Loucy (cell line): ENCODE data around the gene SMOC1.

ENCODE experiments used
- H2AFZ ChIP-seq: fragments of 200-600 bp; sonication (generic); 2 replicates; pipeline ENCODE4 v1.6.0; 2016; ENCODE audit warnings: antibody characterized with exemption, mild to moderate bottlenecking, low read length, moderate library complexity
- H3F3A ChIP-seq: fragments of 200-600 bp; 2 replicates; pipeline ENCODE4 v1.6.0; 2016; ENCODE audit warnings: antibody characterized with exemption, low read depth, mild to moderate bottlenecking
- H3K27me3 ChIP-seq: fragments of 200-600 bp; sonication (generic); 2 replicates; pipeline ENCODE4 v1.6.1; 2014; ENCODE audit warnings: low read length, mild to moderate bottlenecking; ENCODE audit not compliant: insufficient read depth, poor library complexity, severe bottlenecking
- H3K36me3 ChIP-seq: fragments of 200-600 bp; sonication (generic); 2 replicates; pipeline ENCODE4 v1.6.1; 2016; ENCODE audit warnings: low read length; ENCODE audit not compliant: insufficient read depth
- H3K4me1 ChIP-seq: fragments of 200-600 bp; sonication (generic); 2 replicates; pipeline ENCODE4 v1.5.1; 2014; ENCODE audit warnings: low read length, mild to moderate bottlenecking; ENCODE audit not compliant: insufficient read depth, poor library complexity, severe bottlenecking
- H3K4me2 ChIP-seq: fragments of 200-600 bp; sonication (generic); 2 replicates; pipeline ENCODE4 v1.6.0; 2014; ENCODE audit warnings: antibody characterized with exemption, low read length, low read depth, mild to moderate bottlenecking; ENCODE audit not compliant: poor library complexity, severe bottlenecking
- H3K4me3 ChIP-seq: fragments of 200-600 bp; sonication (generic); 2 replicates; pipeline ENCODE4 v1.5.1; 2014; ENCODE audit warnings: low read length, mild to moderate bottlenecking, mixed read lengths; ENCODE audit not compliant: poor library complexity, severe bottlenecking
- H3K79me2 ChIP-seq: fragments of 200-600 bp; sonication (generic); 2 replicates; pipeline ENCODE4 v1.6.1; 2014; ENCODE audit warnings: low read length; ENCODE audit not compliant: insufficient read depth
- H3K9ac ChIP-seq: fragments of 200-600 bp; sonication (generic); 2 replicates; pipeline ENCODE4 v1.6.0; 2014; ENCODE audit warnings: mild to moderate bottlenecking, low read depth, low read length, moderate library complexity; ENCODE audit not compliant: poor library complexity, severe bottlenecking
- H3K9me2 ChIP-seq: fragments of 200-600 bp; sonication (generic); replicated peaks from 2 replicates; pipeline ENCODE4 v1.6.1; 2016; ENCODE audit warnings: low read depth, low read length, mixed read lengths
- H3K9me3 ChIP-seq: fragments of 200-600 bp; sonication (generic); 2 replicates; pipeline ENCODE4 v1.6.1; 2014; ENCODE audit warnings: mild to moderate bottlenecking, antibody characterized with exemption, low read length, low read depth; ENCODE audit not compliant: insufficient read depth
- H4K20me1 ChIP-seq: fragments of 200-600 bp; sonication (generic); 2 replicates; pipeline ENCODE4 v1.6.0; 2014; ENCODE audit warnings: antibody characterized with exemption, low read length, mild to moderate bottlenecking; ENCODE audit not compliant: insufficient read depth, poor library complexity, severe bottlenecking
- CTCF ChIP-seq: fragments of 200-600 bp; sonication (generic); conservative IDR thresholded peaks from 2 replicates; pipeline ENCODE4 v1.5.1; 2014; ENCODE audit warnings: mild to moderate bottlenecking, antibody characterized with exemption, low read length
- EZH2phosphoT487 ChIP-seq: fragments of 200-600 bp; IDR thresholded peaks from 2 replicates; pipeline ENCODE4 v1.6.1; 2018; ENCODE audit warnings: antibody characterized with exemption, mild to moderate bottlenecking, moderate library complexity, borderline replicate concordance

SMOC1 gene

GRCh38 chr14:69848903-69849391 lies 30.3 kb upstream of the SMOC1 start:
- H3F3A ChIP-seq: no peaks in the 10 kb centered on the region

DNA sequence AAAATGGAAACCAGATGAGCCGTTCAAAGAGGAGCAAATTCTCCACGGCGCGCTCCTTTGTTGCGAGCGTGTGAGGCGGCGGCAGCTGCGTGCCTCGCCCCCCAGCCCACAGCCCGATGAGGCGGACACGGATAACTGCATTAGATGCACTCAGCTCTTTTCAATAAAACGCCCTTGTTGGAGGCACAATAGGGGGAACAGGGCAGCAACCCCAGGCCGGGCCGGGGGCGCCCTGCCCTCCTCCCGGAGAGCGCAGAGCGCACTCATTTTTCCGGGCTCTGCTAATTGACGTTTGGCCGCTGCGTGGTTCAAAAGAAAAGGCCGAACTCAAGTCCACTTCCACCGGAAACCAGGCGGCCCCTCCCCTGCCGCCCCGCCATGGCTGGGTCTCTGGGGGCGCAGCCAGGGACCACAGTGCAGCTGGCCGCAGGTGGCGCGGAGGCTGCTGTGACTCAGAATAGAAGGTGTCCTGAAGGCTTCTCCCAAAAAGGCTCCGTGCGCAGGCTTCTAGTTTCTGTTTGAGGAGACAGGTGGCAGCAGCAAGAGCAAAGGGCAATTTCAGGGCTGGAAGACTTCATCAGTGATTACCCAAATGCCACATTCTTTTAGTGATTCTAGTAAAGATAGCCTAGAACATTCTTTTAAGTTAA lies 29.0 kb upstream of the SMOC1 start:
- Histone ChIP-seq H2AFZ (no peak overlapping the region), H3K9ac (no peak overlapping the region), H4K20me1 (no peaks in the 10 kb centered on the region), H3K4me3 (no peak overlapping the region), H3K27me3 (no peaks in the 10 kb centered on the region), H3K9me3 (no peaks in the 10 kb centered on the region), H3K79me2 (no peaks in the 10 kb centered on the region), H3K9me2 (no peaks in the 10 kb centered on the region), H3F3A (no peaks in the 10 kb centered on the region), H3K36me3 (no peaks in the 10 kb centered on the region), H3K4me1 (no peaks in the 10 kb centered on the region), H3K4me2 (no peak overlapping the region)
- TF ChIP-seq EZH2phosphoT487 (no peak), CTCF (no peak)

More at GRCh38 chr14:69848903-69849391, 30.3 kb upstream of the SMOC1 start:
- no peaks in the 10 kb centered on the region for H3K79me2 ChIP-seq
- H2AFZ ChIP-seq: no peak overlapping the region
- no peaks in the 10 kb centered on the region for H4K20me1 ChIP-seq
- no peaks in the 10 kb centered on the region for H3K27me3 ChIP-seq
- no peaks in the 10 kb centered on the region for H3K36me3 ChIP-seq
- TF ChIP-seq EZH2phosphoT487 (no peak), CTCF (no peak)
- H3K4me3 ChIP-seq: no peak overlapping the region
- H3K9me2 ChIP-seq: no peaks in the 10 kb centered on the region
- H3K4me2 ChIP-seq: no peak overlapping the region
- H3K4me1 ChIP-seq: no peaks in the 10 kb centered on the region
- no peak overlapping the region for H3K9ac ChIP-seq
- H3K9me3 ChIP-seq: no peaks in the 10 kb centered on the region

DNA sequence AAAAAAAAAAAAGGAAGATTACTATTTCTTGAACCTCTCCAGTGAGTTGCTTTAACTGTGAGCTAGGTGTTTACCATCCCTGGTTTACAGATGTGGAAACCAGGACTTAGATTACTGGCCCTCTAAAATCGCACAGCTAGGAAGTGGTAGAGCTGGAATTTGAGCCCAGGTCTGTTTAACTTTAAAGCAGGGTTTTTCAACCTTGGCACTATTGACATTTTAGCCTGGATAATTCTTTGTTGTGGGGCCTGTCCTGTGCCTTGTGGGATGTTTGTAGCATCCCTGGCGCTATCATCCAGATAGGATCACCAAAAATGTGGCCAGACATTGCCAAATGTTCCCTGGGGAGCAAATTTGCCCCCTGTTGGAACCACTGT lies 28.5 kb upstream of the SMOC1 start:
- Histone ChIP-seq H4K20me1 (no peaks in the 10 kb centered on the region), H3K79me2 (no peaks in the 10 kb centered on the region), H3K9me2 (no peaks in the 10 kb centered on the region), H3K4me3 (no peak overlapping the region), H3K9me3 (no peaks in the 10 kb centered on the region), H3F3A (no peaks in the 10 kb centered on the region), H3K27me3 (no peaks in the 10 kb centered on the region), H2AFZ (no peak overlapping the region), H3K9ac (no peak overlapping the region), H3K4me2 (no peak overlapping the region), H3K4me1 (no peaks in the 10 kb centered on the region), H3K36me3 (no peaks in the 10 kb centered on the region)
- TF ChIP-seq EZH2phosphoT487: no peak
- no peak for TF ChIP-seq CTCF
